H1 (cell line): ENCODE measurements around the gene OR2J1. TPM values are rescaled to one million over a fixed set of nuclear protein-coding genes. Genes with fewer than 3 reads are reported as not detected.

Source experiments
- CTCF ChIA-PET: fragments of 300-600 bp; sonication (Branson Sonifier 250); formaldehyde crosslinking; loops from one replicate; lab custom pipeline; 2021; ENCODE audit not compliant: partially characterized antibody; lab: Charles Lee
- POLR2A ChIA-PET: fragments of 300-600 bp; sonication (Branson Sonifier 250); formaldehyde crosslinking; loops from one replicate; lab custom pipeline; 2021; ENCODE audit warnings: inconsistent platforms; ENCODE audit not compliant: partially characterized antibody; lab: Charles Lee
- DNase-seq, 2 experiments: peaks; one replicate each; pipeline versions ENCODE4 v3.0.0 to v3.0.0-alpha.2; 2010 to 2022; ENCODE audit warnings: low spot score in 2 of 2, low read depth in 1 of 2, mixed read lengths in 1 of 2
- FAIRE-seq: peaks from 2 replicates; lab custom pipeline; 2011; peaks lifted over from hg19 to GRCh38; lab: Jason Lieb, UNC
- H2AFZ ChIP-seq: 2 replicates; pipeline ENCODE4 v1.8.1; 2012; ENCODE audit warnings: low read length, inconsistent platforms
- H2AK5ac ChIP-seq: 2 replicates; pipeline ENCODE4 v1.6.1; 2013; ENCODE audit warnings: low read depth, low read length
- H2BK120ac ChIP-seq: replicated peaks from 2 replicates; pipeline ENCODE3; 2013; ENCODE audit warnings: low read depth, low read length, inconsistent platforms
- H2BK12ac ChIP-seq: 2 replicates; pipeline ENCODE4 v1.6.1; 2013; ENCODE audit warnings: low read depth, low read length
- H2BK15ac ChIP-seq: 2 replicates; pipeline ENCODE4 v1.6.1; 2013; ENCODE audit warnings: low read length
- H2BK20ac ChIP-seq: 2 replicates; pipeline ENCODE4 v1.6.1; 2013; ENCODE audit warnings: low read length
- H2BK5ac ChIP-seq: 2 replicates; pipeline ENCODE4 v1.6.1; 2013; ENCODE audit warnings: low read depth, low read length
- H3K14ac ChIP-seq: 2 replicates; pipeline ENCODE4 v1.6.1; 2013; ENCODE audit warnings: inconsistent platforms; ENCODE audit not compliant: insufficient read length
- H3K18ac ChIP-seq: 2 replicates; pipeline ENCODE4 v1.6.1; 2013; ENCODE audit warnings: low read length; ENCODE audit errors: extremely low read depth
- H3K23ac ChIP-seq: 2 replicates; pipeline ENCODE4 v1.6.1; 2013; ENCODE audit warnings: inconsistent platforms; ENCODE audit not compliant: insufficient read length
- H3K23me2 ChIP-seq: 2 replicates; pipeline ENCODE4 v1.6.1; 2013; ENCODE audit warnings: low read depth, low read length
- H3K27ac ChIP-seq: 2 replicates; pipeline ENCODE4 v1.6.1; 2011; ENCODE audit warnings: low read depth, low read length, inconsistent platforms
- H3K27me3 ChIP-seq, 4 experiments: replicated peaks in 1 of 4; 1 replicate in 1 of 4; 2 replicates in 3 of 4; pipeline versions ENCODE4 v1.6.1 to v1.8.1; 2011 to 2013; ENCODE audit warnings: low read length in 3 of 4, mild to moderate bottlenecking in 3 of 4, inconsistent platforms in 2 of 4, mixed read lengths in 2 of 4, moderate library complexity in 1 of 4; ENCODE audit not compliant: control insufficient read depth in 3 of 4, insufficient read depth in 3 of 4; ENCODE audit errors: extremely low read depth in 1 of 4
- H3K36me3 ChIP-seq, 4 experiments: 2 replicates each; pipeline versions ENCODE4 v1.6.1 to v1.8.1; 2011 to 2013; ENCODE audit warnings: mild to moderate bottlenecking in 4 of 4, low read length in 3 of 4, moderate library complexity in 2 of 4, control low read depth in 1 of 4, inconsistent platforms in 1 of 4; ENCODE audit not compliant: insufficient read depth in 4 of 4, control insufficient read depth in 2 of 4
- H3K4ac ChIP-seq: replicated peaks from 2 replicates; pipeline ENCODE3; 2013; ENCODE audit warnings: low read length, low read depth, mixed read lengths, inconsistent platforms; ENCODE audit not compliant: insufficient read length
- H3K4me1 ChIP-seq, 4 experiments: replicated peaks in 1 of 4; 1 replicate in 1 of 4; 2 replicates in 3 of 4; pipeline versions ENCODE4 v1.6.1 to v1.8.1; 2011 to 2013; ENCODE audit warnings: low read length in 3 of 4, inconsistent platforms in 2 of 4, mixed read lengths in 1 of 4; ENCODE audit not compliant: insufficient read depth in 4 of 4, control insufficient read depth in 3 of 4
- H3K4me2 ChIP-seq, 2 experiments: 2 replicates each; pipeline versions ENCODE4 v1.6.1 to v1.8.1; 2011 to 2013; ENCODE audit warnings: low read depth in 2 of 2, low read length in 2 of 2, control low read depth in 1 of 2, inconsistent platforms in 1 of 2, mild to moderate bottlenecking in 1 of 2; ENCODE audit not compliant: insufficient read depth in 1 of 2
- H3K4me3 ChIP-seq, 4 experiments: fragments of 200-600, 300-600 bp in 1 of 4; sonication (generic), shearing (Covaris generic), sonication (Bioruptor Twin) in 1 of 4; 2 replicates each; pipeline versions ENCODE4 v1.5.1 to v1.8.1; 2011 to 2016; ENCODE audit warnings: low read length in 4 of 4, low read depth in 3 of 4, control low read depth in 2 of 4, inconsistent platforms in 2 of 4, mild to moderate bottlenecking in 2 of 4, mixed read lengths in 1 of 4, moderate library complexity in 1 of 4; ENCODE audit not compliant: insufficient read depth in 2 of 4; ENCODE audit errors: extremely low read depth in 1 of 4
- H3K56ac ChIP-seq: replicated peaks from 2 replicates; pipeline ENCODE3; 2013; ENCODE audit warnings: low read depth, mild to moderate bottlenecking, mixed read lengths, low read length, inconsistent platforms; ENCODE audit not compliant: insufficient read length
- H3K79me1 ChIP-seq: 2 replicates; pipeline ENCODE4 v1.6.1; 2013; ENCODE audit warnings: low read depth, low read length, control low read depth
- H3K79me2 ChIP-seq, 2 experiments: 2 replicates each; pipeline versions ENCODE4 v1.6.1 to v1.8.1; 2012 to 2013; ENCODE audit warnings: low read length in 2 of 2, mild to moderate bottlenecking in 2 of 2, inconsistent platforms in 1 of 2; ENCODE audit not compliant: insufficient read depth in 2 of 2, control insufficient read depth in 1 of 2
- H3K9ac ChIP-seq, 4 experiments: replicated peaks in 1 of 4; 1 replicate in 1 of 4; 2 replicates in 3 of 4; pipeline versions ENCODE4 v1.6.1 to v1.8.1; 2011 to 2013; ENCODE audit warnings: low read depth in 3 of 4, low read length in 3 of 4, control low read depth in 2 of 4, mild to moderate bottlenecking in 2 of 4, moderate library complexity in 2 of 4, inconsistent platforms in 1 of 4; ENCODE audit errors: extremely low read depth in 1 of 4
- H3K9me3 ChIP-seq, 2 experiments: 2 replicates each; pipeline versions ENCODE4 v1.6.1 to v1.8.1; 2012 to 2013; ENCODE audit warnings: mild to moderate bottlenecking in 2 of 2, moderate library complexity in 2 of 2, control low read depth in 1 of 2, inconsistent platforms in 1 of 2, low read depth in 1 of 2, low read length in 1 of 2, mixed read lengths in 1 of 2; ENCODE audit not compliant: insufficient read depth in 2 of 2
- H4K20me1 ChIP-seq, 2 experiments: replicated peaks in 1 of 2; 2 replicates each; pipeline versions ENCODE3 to v1.8.1; 2011 to 2013; ENCODE audit warnings: inconsistent platforms in 2 of 2, low read length in 2 of 2, mild to moderate bottlenecking in 1 of 2; ENCODE audit not compliant: insufficient read depth in 2 of 2, control insufficient read depth in 1 of 2
- H4K5ac ChIP-seq: 2 replicates; pipeline ENCODE4 v1.6.1; 2013; ENCODE audit warnings: low read length, low read depth, mixed read lengths, inconsistent platforms; ENCODE audit not compliant: insufficient read length
- H4K8ac ChIP-seq: 2 replicates; pipeline ENCODE4 v1.8.0; 2013; ENCODE audit warnings: mild to moderate bottlenecking, moderate library complexity, low read length, inconsistent platforms; ENCODE audit not compliant: insufficient read depth; ENCODE audit errors: extremely low read depth
- H4K91ac ChIP-seq: replicated peaks from 2 replicates; pipeline ENCODE3; 2013; ENCODE audit warnings: low read length, mixed read lengths, inconsistent platforms; ENCODE audit not compliant: insufficient read length
- CHD2 ChIP-seq: IDR thresholded peaks from 2 replicates; pipeline ENCODE4 v1.6.1; 2012; ENCODE audit warnings: low read length, improper control_type of control experiment
- CTBP2 ChIP-seq: IDR thresholded peaks from 2 replicates; pipeline ENCODE4 v1.7.0; 2011; ENCODE audit warnings: borderline replicate concordance, mild to moderate bottlenecking, moderate library complexity, mixed read lengths, low read length; ENCODE audit not compliant: insufficient read depth, insufficient read length
- GTF2F1 ChIP-seq: IDR thresholded peaks from 2 replicates; pipeline ENCODE4 v1.6.1; 2012; ENCODE audit warnings: low read depth, low read length, improper control_type of control experiment, borderline replicate concordance
- HDAC2 ChIP-seq, 2 experiments: fragments of 300-600 bp in 1 of 2; sonication (generic) in 1 of 2; IDR thresholded peaks; 2 replicates each; pipeline ENCODE4 v1.6.1; 2011 to 2012; ENCODE audit warnings: low read depth in 2 of 2, low read length in 2 of 2, mild to moderate bottlenecking in 2 of 2, moderate library complexity in 2 of 2, borderline replicate concordance in 1 of 2, inconsistent platforms in 1 of 2
- HDAC6 ChIP-seq: IDR thresholded peaks from one replicate; pipeline ENCODE4 v1.7.1; 2012; ENCODE audit warnings: low read depth, mild to moderate bottlenecking, inconsistent platforms, low read length, moderate library complexity
- MAFK ChIP-seq: IDR thresholded peaks from 2 replicates; pipeline ENCODE4 v1.6.1; 2012; ENCODE audit warnings: low read depth, mild to moderate bottlenecking, improper control_type of control experiment, low read length
- SIX5 ChIP-seq: IDR thresholded peaks from 2 replicates; pipeline ENCODE4 v1.6.1; 2011; ENCODE audit warnings: mild to moderate bottlenecking, low read depth, low read length
- ZNF274 ChIP-seq: IDR thresholded peaks from 2 replicates; pipeline ENCODE4 v1.7.0; 2012; ENCODE audit warnings: low read length, borderline replicate concordance; ENCODE audit errors: extremely low read depth
- WGBS, 2 experiments: shearing (Covaris generic) in 1 of 2; methylation state at CpG; one replicate each; pipeline versions ENCODE4 v1.1.6 to v1.1.7; 2013 to 2015; ENCODE audit warnings: low lambda C conversion rate in 2 of 2, mixed read lengths in 2 of 2, inconsistent platforms in 1 of 2, low coverage in 1 of 2, missing lambda C conversion rate in 1 of 2; ENCODE audit not compliant: insufficient replicate concordance in 2 of 2, insufficient coverage in 1 of 2, insufficient read length in 1 of 2; ENCODE audit errors: extremely low coverage in 1 of 2, missing lambda C conversion rate in 1 of 2; 5-methylcytosine and 5-hydroxymethylcytosine counted together
- polyA plus RNA-seq, 7 experiments: library from polyadenylated mRNA; depleted of rRNA in 3 of 7; stranded (reverse) in 5 of 7; unstranded in 2 of 7; fragments of >200 nt in 5 of 7; fragments of 200-250 nt in 2 of 7; gene quantifications; 1 replicate in 5 of 7; 2 replicates in 1 of 7; 4 replicates in 1 of 7; pipeline versions ENCODE4 v1.2.1 to v1.2.3, GENCODE V29; 2011 to 2013; ENCODE audit warnings: missing spikeins in 2 of 7, mixed read lengths in 2 of 7
- total RNA-seq: library from RNA; stranded (reverse); fragmentation: NEBNext Ultra II Directional; extraction: Animal tissue kit (Norgen Biotek cat#: 25700); gene quantifications from 2 replicates; pipeline ENCODE4 v1.2.1, GENCODE V29; 2021
- TF ChIP-seq, protein P1 (sequence below): IDR thresholded peaks from 2 replicates; pipeline ENCODE4 v1.6.1; 2012; ENCODE audit warnings: low read length, inconsistent platforms
- TF ChIP-seq, protein P2 (sequence below): IDR thresholded peaks from 2 replicates; pipeline ENCODE4 v1.6.1; 2011; ENCODE audit warnings: low read depth, mild to moderate bottlenecking, low read length; ENCODE audit not compliant: insufficient read depth

OR2J1 gene
- total and polyA plus RNA-seq, 2 of the 8 experiments (the other 6 are each of a cell fraction or from before 2014, with no cell fraction given): not detected

DNA sequence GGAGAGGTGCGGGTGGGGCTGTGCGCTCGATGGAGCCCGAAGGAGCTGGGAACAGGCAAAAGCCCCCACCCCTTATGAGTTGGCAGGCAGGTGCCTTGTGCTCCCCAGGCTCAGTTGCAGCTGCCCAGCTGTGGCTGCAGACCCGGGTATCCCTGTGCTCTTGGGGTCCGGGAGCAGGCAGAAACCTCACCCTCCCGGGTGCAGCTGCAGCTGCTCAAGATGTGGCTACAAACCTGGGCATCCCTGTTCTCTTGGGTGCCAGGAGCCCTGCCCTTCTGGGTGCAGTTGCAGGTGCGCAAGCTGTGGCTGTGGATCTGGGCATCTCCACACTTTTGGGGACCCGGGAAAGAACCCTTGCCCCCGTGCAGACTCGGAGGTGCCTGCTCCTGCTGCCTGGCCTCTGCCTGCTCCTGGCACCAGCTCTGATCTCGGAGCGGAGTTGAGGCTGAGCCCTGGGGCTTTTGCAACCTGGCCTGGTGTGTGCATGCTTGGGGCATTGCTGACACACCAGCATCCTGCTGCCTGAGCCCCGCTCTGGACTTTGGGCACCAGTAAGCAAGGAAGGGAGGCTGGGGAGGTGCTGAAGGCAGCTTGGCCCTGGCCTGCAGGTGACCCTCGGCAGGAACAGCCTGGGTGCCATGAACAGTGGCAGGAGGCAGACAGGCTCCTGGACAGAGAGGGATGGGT, 30.2 kb downstream of the OR2J1 start:
- 87% methylated on average over 14 of the region's 15 CpGs; no CpG with 5 or more reads in 1 of the 2 experiments for WGBS, 2 experiments

More for the DNA sequence above, 30.2 kb downstream of the OR2J1 start:
- no peak overlapping the region for H2BK120ac ChIP-seq
- no peak overlapping the region for H2AK5ac ChIP-seq
- H2BK20ac ChIP-seq: no peak overlapping the region
- no peak overlapping the region for H2BK12ac ChIP-seq
- no peak overlapping the region; the same call in 1 of the 2 replicates for H2AFZ ChIP-seq
- no peak overlapping the region for H3K56ac ChIP-seq
- no peak overlapping the region for H3K9ac ChIP-seq
- POLR2A ChIA-PET: no interaction called here
- H3K27ac ChIP-seq: no peak overlapping the region
- no peak overlapping the region for H3K23ac ChIP-seq
- TF ChIP-seq ZNF274 (no peak), GTF2F1 (no peak), SIX5 (no peak), HDAC2 (IDR thresholded peaks at IDR 0.05; ENCODE audit: borderline replicate concordance in 1 of 2, low read depth in 2 of 2, low read length in 2 of 2) (no peak), CHD2 (no peak), MAFK (no peak), HDAC6 (no peak), CTBP2 (no peak)
- TF ChIP-seq, protein P1, sequence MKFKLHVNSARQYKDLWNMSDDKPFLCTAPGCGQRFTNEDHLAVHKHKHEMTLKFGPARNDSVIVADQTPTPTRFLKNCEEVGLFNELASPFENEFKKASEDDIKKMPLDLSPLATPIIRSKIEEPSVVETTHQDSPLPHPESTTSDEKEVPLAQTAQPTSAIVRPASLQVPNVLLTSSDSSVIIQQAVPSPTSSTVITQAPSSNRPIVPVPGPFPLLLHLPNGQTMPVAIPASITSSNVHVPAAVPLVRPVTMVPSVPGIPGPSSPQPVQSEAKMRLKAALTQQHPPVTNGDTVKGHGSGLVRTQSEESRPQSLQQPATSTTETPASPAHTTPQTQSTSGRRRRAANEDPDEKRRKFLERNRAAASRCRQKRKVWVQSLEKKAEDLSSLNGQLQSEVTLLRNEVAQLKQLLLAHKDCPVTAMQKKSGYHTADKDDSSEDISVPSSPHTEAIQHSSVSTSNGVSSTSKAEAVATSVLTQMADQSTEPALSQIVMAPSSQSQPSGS: no peak
- TF ChIP-seq, protein P2, sequence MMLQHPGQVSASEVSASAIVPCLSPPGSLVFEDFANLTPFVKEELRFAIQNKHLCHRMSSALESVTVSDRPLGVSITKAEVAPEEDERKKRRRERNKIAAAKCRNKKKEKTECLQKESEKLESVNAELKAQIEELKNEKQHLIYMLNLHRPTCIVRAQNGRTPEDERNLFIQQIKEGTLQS: no peak
- no peak overlapping the region for H4K5ac ChIP-seq
- no peaks in the 10 kb centered on the region for H3K27me3 ChIP-seq
- no peaks in the 10 kb centered on the region for H3K36me3 ChIP-seq
- FAIRE-seq (no peak), DNase-seq (no peak)
- no peaks in the 10 kb centered on the region for H3K4me1 ChIP-seq
- H4K20me1 ChIP-seq: no peaks in the 10 kb centered on the region
- H3K79me2 ChIP-seq: no peaks in the 10 kb centered on the region
- peak overlapping the region; percentile 18; the same call in 1 of the 2 replicates for H4K8ac ChIP-seq
- no peak overlapping the region for H2BK5ac ChIP-seq
- no peak overlapping the region for H2BK15ac ChIP-seq
- no peaks in the 10 kb centered on the region for H3K79me1 ChIP-seq
- no peaks in the 10 kb centered on the region; the same call in 1 of the 2 replicates for H3K23me2 ChIP-seq
- no peak overlapping the region for H3K4me3 ChIP-seq
- no peak overlapping the region for H4K91ac ChIP-seq
- H3K18ac ChIP-seq: no peak overlapping the region
- H3K4me2 ChIP-seq: no peak overlapping the region
- H3K4ac ChIP-seq: no peak overlapping the region
- no peaks in the 10 kb centered on the region for H3K9me3 ChIP-seq
- CTCF ChIA-PET: interaction anchor here (0.7 kb wide), 1 partner anchor 524 kb away, joined by 3 read pairs; no protein-coding TSS in a partner anchor
- H3K14ac ChIP-seq: no peak overlapping the region
